Osteoblast (primary cell): ENCODE data around the gene PNPLA2. TPM values are rescaled to one million over a fixed set of nuclear protein-coding genes. Genes with fewer than 3 reads are reported as not detected.

ENCODE experiments used
- DNase-seq: peaks from one replicate; pipeline ENCODE4 v3.0.0; 2011; ENCODE audit warnings: low spot score, mixed read lengths; ENCODE audit not compliant: insufficient read length; ENCODE audit errors: missing footprints
- H2AFZ ChIP-seq: 2 replicates; pipeline ENCODE4 v1.6.0; 2011; ENCODE audit warnings: mild to moderate bottlenecking, low read length
- H3K27ac ChIP-seq: 2 replicates; pipeline ENCODE4 v1.5.1; 2011; ENCODE audit warnings: mild to moderate bottlenecking, low read depth, low read length, moderate library complexity
- H3K27me3 ChIP-seq: 2 replicates; pipeline ENCODE4 v1.6.0; 2012; ENCODE audit warnings: mild to moderate bottlenecking, control low read depth, inconsistent platforms, low read length, moderate library complexity; ENCODE audit not compliant: insufficient read depth
- H3K36me3 ChIP-seq: 2 replicates; pipeline ENCODE4 v1.5.1; 2011; ENCODE audit warnings: mild to moderate bottlenecking, low read length, control low read depth, moderate library complexity; ENCODE audit not compliant: insufficient read depth
- H3K4me1 ChIP-seq: 2 replicates; pipeline ENCODE4 v1.5.1; 2011; ENCODE audit warnings: mild to moderate bottlenecking, low read length, control low read depth, moderate library complexity; ENCODE audit not compliant: insufficient read depth
- H3K4me2 ChIP-seq: 2 replicates; pipeline ENCODE4 v1.6.0; 2011; ENCODE audit warnings: mild to moderate bottlenecking, low read length; ENCODE audit not compliant: insufficient read depth
- H3K4me3 ChIP-seq: fragments of 200-600 bp; sonication (generic); 3 replicates; pipeline ENCODE4 v1.5.1; 2012; ENCODE audit warnings: mild to moderate bottlenecking, low read length, inconsistent platforms; ENCODE audit not compliant: insufficient read depth
- H3K79me2 ChIP-seq: 2 replicates; pipeline ENCODE4 v1.6.0; 2012; ENCODE audit warnings: mild to moderate bottlenecking, low read length, control low read depth, inconsistent platforms; ENCODE audit not compliant: insufficient read depth
- H3K9me3 ChIP-seq: 2 replicates; pipeline ENCODE4 v1.5.1; 2011; ENCODE audit warnings: low read depth, low read length, control low read depth
- H4K20me1 ChIP-seq: 2 replicates; pipeline ENCODE4 v1.6.0; 2012; ENCODE audit warnings: mild to moderate bottlenecking, low read length, control low read depth; ENCODE audit not compliant: insufficient read depth
- CTCF ChIP-seq: IDR thresholded peaks from 2 replicates; pipeline ENCODE4 v1.5.1; 2011; ENCODE audit warnings: mild to moderate bottlenecking, low read depth, low read length, moderate library complexity; ENCODE audit errors: extremely low read depth
- total RNA-seq: library from RNA; depleted of rRNA; stranded (reverse); fragments of >200 nt; gene quantifications from 2 replicates; pipeline ENCODE4 v1.2.3, GENCODE V29; 2012

PNPLA2 gene
- total RNA-seq, 1 donor: 32.6 TPM

DNA sequence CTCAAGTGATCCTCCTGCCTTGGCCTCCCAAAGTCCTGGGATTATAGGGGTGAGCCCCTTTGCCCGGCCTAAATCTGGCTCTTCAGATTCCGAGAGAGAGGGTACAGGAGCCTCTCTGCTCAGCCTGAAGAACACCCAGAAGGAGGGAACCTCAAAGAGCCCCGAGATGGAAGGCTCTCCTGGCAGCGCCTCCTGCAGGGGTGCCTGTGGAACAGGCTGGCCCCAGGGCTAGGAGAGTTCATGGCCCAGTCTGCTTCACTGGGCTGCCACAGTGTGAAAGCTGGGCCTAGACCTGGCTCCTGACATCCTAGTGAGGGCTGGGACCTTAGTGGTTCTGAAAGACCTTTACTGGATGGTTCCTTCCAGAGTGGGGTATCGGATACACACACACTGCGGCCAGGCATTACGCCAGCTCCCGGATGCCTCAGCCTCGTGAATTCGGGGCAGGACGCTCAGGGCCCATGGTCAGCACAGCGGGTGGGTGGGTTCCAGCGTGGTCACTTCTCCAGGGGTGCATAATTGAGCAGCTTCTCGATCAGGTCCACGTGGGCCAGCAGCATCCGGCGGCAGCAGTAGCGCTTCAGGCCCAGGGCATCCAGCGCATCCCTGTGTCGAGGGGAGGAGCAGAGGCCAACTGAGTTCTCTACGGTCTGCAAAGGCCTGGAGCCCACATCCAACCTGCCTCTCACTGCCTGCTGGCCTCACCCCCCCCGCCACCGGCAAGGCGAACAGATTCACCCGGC lies 21.3 kb downstream of the PNPLA2 start:
- Histone ChIP-seq H4K20me1 (peaks cover 54% of the 10 kb centered on the region), H2AFZ (no peak overlapping the region), H3K79me2 (peaks cover 78% of the 10 kb centered on the region), H3K4me2 (peak overlapping the region; percentile 96), H3K36me3 (peaks cover 51% of the 10 kb centered on the region), H3K4me1 (peaks cover 17% of the 10 kb centered on the region), H3K27me3 (no peaks in the 10 kb centered on the region), H3K27ac (peak overlapping the region; percentile 61), H3K9me3 (no peaks in the 10 kb centered on the region), H3K4me3 (peak overlapping the region; percentile 97)
- TF ChIP-seq CTCF: peak; percentile 51
- peak; percentile 94 for DNase-seq

DNA sequence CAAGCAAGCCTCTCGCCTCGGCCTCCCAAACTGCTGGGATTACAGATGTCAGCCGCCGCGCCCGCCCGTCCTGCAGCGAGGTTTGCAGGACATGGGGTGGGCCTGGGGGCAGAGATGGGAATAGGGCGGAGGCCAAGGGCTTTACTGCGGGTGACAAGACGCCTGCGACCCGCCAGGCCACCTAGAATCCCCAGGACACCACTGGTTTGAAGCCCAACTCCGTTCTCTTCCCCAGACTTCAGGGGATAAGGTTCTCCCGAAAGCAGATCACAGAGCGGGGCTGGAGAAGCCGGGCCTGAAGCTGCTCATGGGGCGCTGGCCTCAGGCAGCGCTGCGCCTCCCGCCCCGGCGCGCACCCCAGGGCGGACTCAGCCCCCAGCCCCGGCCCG lies 23.3 kb downstream of the PNPLA2 start:
- Histone ChIP-seq H3K36me3 (peaks cover 42% of the 10 kb centered on the region), H3K4me2 (peak overlapping the region; percentile 96), H3K4me3 (peak overlapping the region; percentile 97), H3K27me3 (no peaks in the 10 kb centered on the region), H3K4me1 (peaks cover 33% of the 10 kb centered on the region), H3K79me2 (peaks cover 84% of the 10 kb centered on the region), H3K9me3 (no peaks in the 10 kb centered on the region), H2AFZ (no peak overlapping the region), H4K20me1 (peaks cover 49% of the 10 kb centered on the region), H3K27ac (peak overlapping the region; percentile 85)
- DNase-seq: no peak
- no peak for TF ChIP-seq CTCF

DNA sequence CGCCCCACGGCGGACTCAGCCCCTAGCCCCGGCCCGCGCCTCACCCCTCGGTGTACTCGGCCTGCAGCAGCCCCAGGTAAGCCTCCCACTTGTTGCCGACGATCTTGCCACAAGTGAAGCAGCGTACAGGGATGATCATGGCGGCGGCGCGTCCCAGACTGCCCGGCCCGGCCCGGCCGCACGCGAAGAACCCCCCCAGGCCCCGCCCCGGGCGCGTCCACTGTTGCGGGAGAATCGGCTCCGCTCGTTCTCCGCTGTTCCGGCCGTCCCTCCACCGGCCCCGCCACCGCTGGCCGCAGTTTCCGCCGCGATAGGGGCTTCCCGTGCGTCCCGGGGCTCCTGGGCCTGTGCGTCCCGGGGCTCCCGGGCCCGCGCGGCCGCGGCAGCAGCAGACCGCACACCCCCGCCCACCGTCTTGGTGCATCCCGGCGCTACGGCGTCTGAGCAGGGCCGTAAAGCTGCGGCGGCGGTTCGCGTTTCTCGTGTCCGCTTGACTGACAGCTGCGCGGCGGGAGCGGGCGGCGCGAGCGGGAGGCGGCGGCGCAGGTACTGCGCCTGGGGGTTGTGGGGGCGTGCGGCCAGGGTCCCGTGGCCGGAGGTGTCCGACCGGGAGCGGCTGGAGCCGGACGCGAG lies 23.8 kb downstream of the PNPLA2 start, which contains the start of the genes POLR2L and TSPAN4:
Gene POLR2L (minus strand): TSS at position 160 of the 633 bp plus-strand sequence. CDS start 21 bp downstream, at position 139.
Gene TSPAN4 (plus strand): TSS at position 483 of the 633 bp plus-strand sequence. CDS start 7,453 bp downstream, outside the sequence.
- Histone ChIP-seq H3K27me3 (no peaks in the 10 kb centered on the region), H4K20me1 (peaks cover 47% of the 10 kb centered on the region), H3K36me3 (peaks cover 37% of the 10 kb centered on the region), H3K79me2 (peaks cover 83% of the 10 kb centered on the region), H3K4me3 (peak within 1 kb of the TSS; percentile 97), H3K4me1 (peaks cover 33% of the 10 kb centered on the region), H3K27ac (peak within 1 kb of the TSS; percentile 88), H3K4me2 (peak within 1 kb of the TSS; percentile 96), H3K9me3 (no peaks in the 10 kb centered on the region), H2AFZ (no peak within 1 kb of the TSS)
- no peak for TF ChIP-seq CTCF
- peak; percentile 99 for DNase-seq
